Kidney (tissue), 14 donors: ENCODE data around the gene CSNK2A3. TPM values are rescaled to one million over a fixed set of nuclear protein-coding genes. Genes with fewer than 3 reads are reported as not detected.

Source experiments
- DNase-seq, 5 donors: peaks; one replicate each; pipeline ENCODE4 v3.0.0-alpha.2; 2013 to 2020
- FAIRE-seq: peaks from 2 replicates; lab custom pipeline; 2012; peaks lifted over from hg19 to GRCh38; lab: Jason Lieb, UNC
- H3K27ac ChIP-seq, 2 donors: one replicate each; pipeline ENCODE4 v1.7.0; 2013; ENCODE audit warnings: low read depth in 2 of 2, low read length in 2 of 2, inconsistent platforms in 1 of 2
- H3K27me3 ChIP-seq: one replicate; pipeline ENCODE4 v1.7.1; 2013; ENCODE audit warnings: low read length, inconsistent platforms; ENCODE audit not compliant: control insufficient read depth, insufficient read depth
- H3K36me3 ChIP-seq, 3 donors: one replicate each; pipeline versions ENCODE4 v1.7.0 to v1.7.1; 2013; ENCODE audit warnings: low read length in 3 of 3, control low read depth in 1 of 3, inconsistent platforms in 1 of 3; ENCODE audit not compliant: insufficient read depth in 3 of 3, control insufficient read depth in 2 of 3
- H3K4me1 ChIP-seq, 3 donors: one replicate each; pipeline versions ENCODE4 v1.7.0 to v1.7.1; 2013; ENCODE audit warnings: low read length in 3 of 3, inconsistent platforms in 1 of 3, low read depth in 1 of 3; ENCODE audit not compliant: control insufficient read depth in 2 of 3, insufficient read depth in 2 of 3
- H3K4me3 ChIP-seq, 3 donors: one replicate each; pipeline versions ENCODE4 v1.7.0 to v1.8.1; 2013; ENCODE audit warnings: low read length in 3 of 3, control low read depth in 1 of 3, inconsistent platforms in 1 of 3
- H3K9ac ChIP-seq, 3 donors: one replicate each; pipeline versions ENCODE4 v1.7.0 to v1.7.1; 2013; ENCODE audit warnings: low read length in 3 of 3, control low read depth in 1 of 3, inconsistent platforms in 1 of 3
- H3K9me3 ChIP-seq, 3 donors: one replicate each; pipeline versions ENCODE4 v1.7.0 to v1.7.1; 2013; ENCODE audit warnings: low read length in 3 of 3, control low read depth in 1 of 3, inconsistent platforms in 1 of 3; ENCODE audit not compliant: control insufficient read depth in 2 of 3, insufficient read depth in 1 of 3
- CTCF ChIP-seq: IDR thresholded peaks from 3 replicates; pipeline ENCODE4 v1.5.1; 2012; ENCODE audit warnings: mild to moderate bottlenecking, moderate library complexity, borderline replicate concordance; ENCODE audit not compliant: insufficient read depth; ENCODE audit errors: extremely low read depth
- intact Hi-C: fragments of 100-400 bp; cut with DNase I; formaldehyde crosslinking; loops from one replicate; pipeline ENCODE4 v1.11.1; 2022
- polyA plus RNA-seq: library from polyadenylated mRNA; stranded (reverse); fragments of 350-450 nt; fragmentation: Illumina TruSeq; extraction: RNeasy Lipid Tissue Mini Kit (QIAGEN cat#74804); gene quantifications from one replicate; pipeline ENCODE4 v1.2.3, GENCODE V29; 2014; ENCODE audit warnings: low read depth, low replicate concordance; ENCODE audit not compliant: insufficient read depth
- total RNA-seq: library from RNA; stranded (reverse); fragmentation: NEBNext Ultra II Directional; extraction: Animal tissue kit (Norgen Biotek cat#: 25700); gene quantifications from one replicate; pipeline ENCODE4 v1.2.1, GENCODE V29; 2021
- donor health status: control.
- donor health status: control.
- donor health status: control.
- donor health status: control.
- donor health status: control.
- donor health status: DM: yes; HTN: yes; CAD: no.
- donor health status: Normal renal cell carcinoma (clear cell type).

CSNK2A3 gene
- total and polyA plus RNA-seq, 2 donors from 2014 or later = 3.8 TPM; not detected in 1

GRCh38 chr11:11378184-11378940, 25.3 kb upstream of the CSNK2A3 start:
- FAIRE-seq = no peak
- no peak overlapping the region for H3K4me3 ChIP-seq
- no peak overlapping the region for H3K9ac ChIP-seq
- intact Hi-C loops = no loop called here
- DNase-seq = no peak
- no peak for TF ChIP-seq CTCF
- H3K27ac ChIP-seq = no peak overlapping the region
- H3K9me3 ChIP-seq = no peaks in the 10 kb centered on the region
- H3K36me3 ChIP-seq = peaks cover 0 to 4% (median 2%) of the 10 kb centered on the region in 3 donors
- peaks cover 0 to 2% (median 0%) of the 10 kb centered on the region in 3 donors for H3K4me1 ChIP-seq
- H3K27me3 ChIP-seq = no peaks in the 10 kb centered on the region

- DNase-seq (no peak), FAIRE-seq (no peak)
- no peaks in the 10 kb centered on the region for H3K27me3 ChIP-seq
- H3K9ac ChIP-seq = no peak overlapping the region
- intact Hi-C loops = no loop called here
- H3K9me3 ChIP-seq = no peaks in the 10 kb centered on the region
- H3K27ac ChIP-seq = no peak overlapping the region
- no peak overlapping the region for H3K4me3 ChIP-seq
- no peak for TF ChIP-seq CTCF
- peaks cover 0 to 2% (median 0%) of the 10 kb centered on the region in 3 donors for H3K4me1 ChIP-seq
- H3K36me3 ChIP-seq = peaks cover 0 to 12% (median 8%) of the 10 kb centered on the region in 3 donors
Observed at GRCh38 chr11:11374358-11375148, 21.5 kb upstream of the CSNK2A3 start.

- Histone ChIP-seq H3K27ac (no peak overlapping the region), H3K4me3 (no peak overlapping the region), H3K9ac (no peak overlapping the region), H3K36me3 (peaks cover 0 to 12% (median 8%) of the 10 kb centered on the region in 3 donors), H3K9me3 (no peaks in the 10 kb centered on the region), H3K4me1 (peaks cover 0 to 2% (median 0%) of the 10 kb centered on the region in 3 donors), H3K27me3 (no peaks in the 10 kb centered on the region)
- no peak for TF ChIP-seq CTCF
- FAIRE-seq (no peak), DNase-seq (no peak)
- intact Hi-C loops = no loop called here
Observed at GRCh38 chr11:11373934-11374333, 20.9 kb upstream of the CSNK2A3 start.
